ENCODE results near the gene SLC25A48.

The SLC25A48 gene

DNA sequence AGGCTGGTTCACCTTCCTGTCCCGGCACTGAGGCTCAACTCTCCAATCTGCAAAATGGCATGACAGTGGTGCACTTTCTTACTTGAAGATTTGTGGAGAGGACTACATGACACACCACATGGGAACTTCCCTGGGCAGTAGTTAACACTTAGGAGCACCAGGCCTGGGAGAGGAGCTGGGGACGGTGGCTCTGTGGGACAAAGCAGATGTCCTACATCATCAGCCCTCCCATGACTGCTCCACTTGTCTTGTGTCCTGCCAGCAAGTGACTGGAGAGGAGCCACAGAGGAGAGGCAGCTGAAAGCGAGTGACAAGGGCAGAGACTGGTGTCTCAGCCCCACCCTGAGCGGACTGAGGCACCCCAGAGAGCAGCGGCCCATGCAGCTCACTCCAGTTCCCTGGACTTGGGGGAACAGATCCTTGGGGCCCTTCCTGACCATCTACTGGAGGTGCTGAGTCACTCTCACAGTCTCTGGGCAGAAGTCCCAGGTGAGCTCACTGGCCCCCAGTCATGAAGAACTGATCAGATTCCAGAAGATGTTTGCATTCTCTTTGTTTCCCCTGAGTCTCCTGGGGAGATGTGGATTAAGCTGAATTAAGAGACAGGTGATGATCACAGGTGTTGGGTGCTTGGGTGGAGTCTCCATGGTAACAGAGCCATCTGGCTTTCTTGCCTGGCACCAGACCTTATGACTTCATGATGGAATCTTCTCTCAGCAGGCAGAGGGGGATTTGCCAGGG lies 13.2 kb upstream of the SLC25A48 start:
- TF ChIP-seq CTCF (IDR thresholded peaks at IDR 0.05): no peak

- no peak for TF ChIP-seq CTCF (IDR thresholded peaks at IDR 0.05)
These were observed 12.7 kb upstream of the SLC25A48 start for GRCh38 chr5:135821802-135822201.

GRCh38 chr5:135822286-135822685 lies 12.2 kb upstream of the SLC25A48 start:
- TF ChIP-seq CTCF (IDR thresholded peaks at IDR 0.05): no peak

DNA sequence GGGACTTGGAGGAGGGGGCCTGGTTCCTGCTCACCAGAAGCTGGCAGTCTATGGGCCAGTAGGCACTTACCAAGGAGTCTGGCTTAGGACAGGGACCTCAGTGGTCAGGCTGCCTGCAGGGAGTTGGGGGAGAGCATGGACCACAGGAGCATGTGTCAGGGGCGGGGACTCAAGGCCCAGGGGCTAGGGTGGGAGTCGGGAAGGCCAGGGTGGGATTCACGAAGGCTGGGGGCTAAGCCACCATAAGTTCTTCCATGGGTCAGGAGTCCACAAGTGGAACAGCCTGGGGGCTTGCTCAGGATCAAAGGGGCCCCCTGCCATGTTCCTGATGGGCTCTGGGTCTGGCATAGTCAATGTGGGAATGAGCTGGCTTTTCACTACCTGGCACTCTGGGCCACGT lies 11.5 kb upstream of the SLC25A48 start:
- TF ChIP-seq CTCF (IDR thresholded peaks at IDR 0.05): no peak

- TF ChIP-seq CTCF (IDR thresholded peaks at IDR 0.05): no peak
These were observed 10.6 kb upstream of the SLC25A48 start for GRCh38 chr5:135823881-135824280.

GRCh38 chr5:135824541-135825041 lies 9.9 kb upstream of the SLC25A48 start:
- TF ChIP-seq CTCF (IDR thresholded peaks at IDR 0.05): no peak

GRCh38 chr5:135825373-135826220 lies 8.9 kb upstream of the SLC25A48 start:
- no peak for TF ChIP-seq CTCF (IDR thresholded peaks at IDR 0.05)

All from LNCAP (cell line).